ENCODE measurements around the gene ENTREP3.
"Not testable (repeated sequence)": the region's sequence is repeated elsewhere in the genome, so short reads cannot be mapped to it uniquely, and the experiment has no call there.

The ENTREP3 gene, protein sequence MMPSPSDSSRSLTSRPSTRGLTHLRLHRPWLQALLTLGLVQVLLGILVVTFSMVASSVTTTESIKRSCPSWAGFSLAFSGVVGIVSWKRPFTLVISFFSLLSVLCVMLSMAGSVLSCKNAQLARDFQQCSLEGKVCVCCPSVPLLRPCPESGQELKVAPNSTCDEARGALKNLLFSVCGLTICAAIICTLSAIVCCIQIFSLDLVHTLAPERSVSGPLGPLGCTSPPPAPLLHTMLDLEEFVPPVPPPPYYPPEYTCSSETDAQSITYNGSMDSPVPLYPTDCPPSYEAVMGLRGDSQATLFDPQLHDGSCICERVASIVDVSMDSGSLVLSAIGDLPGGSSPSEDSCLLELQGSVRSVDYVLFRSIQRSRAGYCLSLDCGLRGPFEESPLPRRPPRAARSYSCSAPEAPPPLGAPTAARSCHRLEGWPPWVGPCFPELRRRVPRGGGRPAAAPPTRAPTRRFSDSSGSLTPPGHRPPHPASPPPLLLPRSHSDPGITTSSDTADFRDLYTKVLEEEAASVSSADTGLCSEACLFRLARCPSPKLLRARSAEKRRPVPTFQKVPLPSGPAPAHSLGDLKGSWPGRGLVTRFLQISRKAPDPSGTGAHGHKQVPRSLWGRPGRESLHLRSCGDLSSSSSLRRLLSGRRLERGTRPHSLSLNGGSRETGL

DNA sequence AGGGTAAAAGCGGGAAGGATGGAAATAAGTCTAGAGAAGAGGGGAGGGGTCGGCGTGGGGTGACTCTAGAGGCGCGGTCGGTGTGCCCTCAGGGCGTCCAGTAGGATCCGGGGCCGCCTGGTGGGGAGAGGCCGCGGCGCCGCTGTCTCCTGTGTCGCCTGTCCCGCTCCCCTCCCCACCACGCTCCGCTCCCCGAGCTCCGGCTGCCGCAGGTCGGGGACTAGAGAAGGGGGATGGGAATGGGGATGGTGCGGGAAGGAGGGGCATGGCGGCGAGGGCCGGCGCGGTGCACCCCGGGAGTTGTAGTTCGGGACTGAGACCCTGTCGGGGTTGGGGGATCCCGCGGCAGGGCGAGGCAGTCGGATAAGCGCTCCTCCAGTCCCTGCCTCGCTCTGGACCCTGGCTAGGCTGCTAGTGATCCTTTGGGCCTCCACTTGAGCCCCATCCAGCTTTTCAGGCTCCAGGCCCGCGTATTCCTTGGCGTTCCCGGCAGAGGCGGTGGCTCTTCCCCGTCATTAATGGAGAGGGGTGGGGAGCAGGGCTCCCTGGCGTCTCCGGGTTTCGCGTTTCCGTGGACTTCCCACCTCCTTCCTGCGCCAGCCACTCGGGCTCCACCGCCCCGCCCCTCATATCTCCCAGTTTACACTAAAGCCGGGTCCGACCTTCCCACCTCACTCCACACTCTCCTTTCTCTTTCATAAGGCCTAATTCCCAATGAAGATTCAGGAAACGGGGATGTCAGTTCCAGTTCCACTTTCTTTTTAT is at the start of gene ENTREP3:
Gene ENTREP3 (minus strand): TSS at position 241 of the 765 bp plus-strand sequence. CDS start 606 bp downstream, outside the sequence.
- Mint-ChIP-seq H3K27me3 (no peaks in the 10 kb centered on the region), H3K9me3 (no peaks in the 10 kb centered on the region), H3K27ac (peak within 1 kb of the TSS; percentile 87), H3K36me3 (peaks cover 18 to 40% of the 10 kb centered on the region in 2 donors), H3K4me3 (peak within 1 kb of the TSS; percentile 87 to 95), H3K4me1 (peaks cover 42 to 55% of the 10 kb centered on the region in 2 donors)
- DNase-seq (peak; percentile 69), ATAC-seq (replicated peaks) (peak; percentile 70 to 76)

DNA sequence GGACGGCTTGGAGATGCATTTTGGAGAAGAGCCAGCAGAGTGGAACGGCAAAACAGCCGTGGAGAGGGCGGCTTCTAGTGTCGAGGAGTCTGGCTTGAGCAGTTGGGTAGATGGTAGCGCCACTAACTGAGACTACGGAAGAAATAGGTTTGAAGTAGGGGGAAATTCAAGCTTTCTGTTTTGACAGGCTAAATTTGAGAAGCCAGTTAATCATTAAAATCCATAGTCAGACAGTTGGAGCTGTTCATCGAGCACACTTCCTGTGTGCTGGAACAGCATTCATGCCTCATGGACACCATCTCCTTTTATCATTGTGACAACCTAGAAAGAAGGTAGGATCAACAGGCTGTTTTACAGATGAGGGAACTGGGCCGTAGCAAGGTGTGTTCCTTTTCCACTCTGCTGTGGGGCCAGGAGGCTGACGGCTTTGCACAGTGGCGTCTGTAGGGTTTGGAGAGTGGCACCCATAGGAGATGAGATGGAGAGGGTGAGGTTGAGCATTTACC is 49.3 kb upstream of the ENTREP3 start:
- no peak for DNase-seq
- Mint-ChIP-seq H3K4me3 (no peak overlapping the region), H3K27ac (no peak overlapping the region), H3K27me3 (peaks cover 0 to 7% of the 10 kb centered on the region in 2 donors), H3K4me1 (peaks cover 0 to 4% of the 10 kb centered on the region in 2 donors), H3K36me3 (peaks cover 2 to 5% of the 10 kb centered on the region in 2 donors), H3K9me3 (no peaks in the 10 kb centered on the region)
- ATAC-seq (replicated peaks), result no peak

DNA sequence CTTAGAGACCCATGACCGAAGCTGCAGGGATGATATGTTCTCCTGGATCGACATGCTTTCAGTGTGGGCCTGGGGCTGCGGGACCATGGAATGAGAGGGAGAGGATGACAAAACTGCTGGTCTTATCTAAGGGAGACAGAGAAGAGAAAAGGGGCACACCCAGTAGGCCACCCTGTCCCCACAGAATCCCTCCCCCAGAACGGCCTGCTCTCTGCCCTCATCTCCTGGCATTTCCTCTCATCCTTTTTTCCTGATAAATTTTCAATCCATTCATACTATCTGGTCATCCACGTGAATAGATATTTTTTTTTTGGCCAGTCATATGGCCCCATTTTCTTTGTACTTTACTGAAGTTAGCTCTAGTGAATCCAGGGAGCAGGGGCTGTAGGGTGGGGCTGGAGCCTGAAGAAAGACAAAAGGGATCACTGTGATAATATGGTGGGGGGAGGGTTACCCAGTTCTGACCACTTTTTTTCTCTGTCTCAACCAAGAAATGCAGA is 46.1 kb upstream of the ENTREP3 start, which contains the start of gene PKLR:
Gene PKLR (minus strand): TSS at position 97 of the 500 bp plus-strand sequence. CDS start 43 bp downstream, at position 54.
- H3K4me1 Mint-ChIP-seq, result peaks cover 0 to 10% of the 10 kb centered on the region in 2 donors
- no peaks in the 10 kb centered on the region for H3K36me3 Mint-ChIP-seq
- H3K27ac Mint-ChIP-seq, result no peak within 1 kb of the TSS
- ATAC-seq (replicated peaks), result no peak
- H3K9me3 Mint-ChIP-seq, result no peaks in the 10 kb centered on the region
- no peak for DNase-seq
- H3K4me3 Mint-ChIP-seq, result no peak within 1 kb of the TSS
- H3K27me3 Mint-ChIP-seq, result peaks cover 13 to 23% of the 10 kb centered on the region in 2 donors

DNA sequence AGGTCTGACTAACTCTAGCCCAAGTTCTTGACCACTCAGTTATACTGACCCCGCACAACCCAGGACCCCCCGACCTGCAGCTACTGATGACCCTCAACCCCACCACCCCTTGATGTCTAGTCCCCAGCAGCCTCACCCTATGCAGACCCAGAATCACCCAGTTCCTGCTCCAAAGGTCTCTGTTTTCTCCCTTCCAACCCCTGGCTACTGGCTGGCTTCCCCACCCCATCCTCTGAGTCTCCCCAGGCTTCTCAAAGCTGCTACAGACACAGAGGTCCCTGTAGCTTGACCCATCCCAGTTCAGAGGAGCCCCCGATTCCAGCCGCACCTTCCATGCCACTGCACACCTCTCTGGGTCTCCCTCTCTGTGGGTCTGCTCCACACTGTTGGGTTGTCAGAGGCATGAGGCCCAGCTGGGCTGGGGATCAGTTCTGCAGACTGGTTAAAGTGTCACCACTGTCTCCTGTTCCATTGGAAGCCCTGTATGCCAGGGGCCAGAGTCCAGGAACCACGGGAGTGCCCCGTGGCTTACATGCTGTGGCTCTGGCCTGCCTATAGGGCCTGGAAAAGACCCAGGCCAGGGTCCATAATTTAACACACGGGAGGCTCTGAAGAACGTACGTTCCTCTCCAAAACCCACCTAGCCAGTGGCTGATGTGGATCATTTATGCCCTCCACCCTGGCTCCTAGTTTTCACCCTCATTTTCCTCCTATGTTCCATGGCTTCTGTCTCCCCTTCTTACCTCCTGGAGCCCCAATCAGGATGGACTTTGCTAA is 45.5 kb upstream of the ENTREP3 start:
- peaks cover 0 to 10% of the 10 kb centered on the region in 2 donors for H3K4me1 Mint-ChIP-seq
- H3K36me3 Mint-ChIP-seq, result no peaks in the 10 kb centered on the region
- no peaks in the 10 kb centered on the region for H3K9me3 Mint-ChIP-seq
- no peak overlapping the region for H3K4me3 Mint-ChIP-seq
- ATAC-seq (replicated peaks) (no peak), DNase-seq (no peak)
- H3K27me3 Mint-ChIP-seq, result peaks cover 20 to 29% of the 10 kb centered on the region in 2 donors
- H3K27ac Mint-ChIP-seq, result no peak overlapping the region

DNA sequence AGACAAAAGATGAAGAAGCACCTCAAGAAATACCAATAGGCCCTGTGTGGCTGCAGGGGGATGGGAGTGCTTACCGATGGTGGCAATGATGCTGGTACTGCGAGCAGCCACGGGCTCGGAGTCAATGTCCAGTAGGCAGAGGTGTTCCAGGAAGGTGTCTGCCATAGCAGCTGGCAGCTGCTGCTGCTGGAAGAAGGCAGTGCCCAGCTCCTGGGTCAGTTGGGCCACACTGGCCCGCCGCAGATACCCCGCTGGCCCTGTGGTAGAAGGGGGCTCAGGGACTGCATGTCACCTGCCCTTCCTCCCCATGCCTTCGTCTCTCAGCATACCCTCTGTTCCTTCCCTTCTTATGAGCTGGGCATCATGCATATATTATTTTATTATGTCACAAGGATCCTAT is 44.7 kb upstream of the ENTREP3 start:
- Mint-ChIP-seq H3K4me3 (no peak overlapping the region), H3K9me3 (no peaks in the 10 kb centered on the region), H3K36me3 (no peaks in the 10 kb centered on the region), H3K27me3 (peaks cover 24 to 35% of the 10 kb centered on the region in 2 donors), H3K27ac (no peak overlapping the region), H3K4me1 (peaks cover under 1 to 12% of the 10 kb centered on the region in 2 donors)
- DNase-seq (no peak), ATAC-seq (replicated peaks) (no peak)

DNA sequence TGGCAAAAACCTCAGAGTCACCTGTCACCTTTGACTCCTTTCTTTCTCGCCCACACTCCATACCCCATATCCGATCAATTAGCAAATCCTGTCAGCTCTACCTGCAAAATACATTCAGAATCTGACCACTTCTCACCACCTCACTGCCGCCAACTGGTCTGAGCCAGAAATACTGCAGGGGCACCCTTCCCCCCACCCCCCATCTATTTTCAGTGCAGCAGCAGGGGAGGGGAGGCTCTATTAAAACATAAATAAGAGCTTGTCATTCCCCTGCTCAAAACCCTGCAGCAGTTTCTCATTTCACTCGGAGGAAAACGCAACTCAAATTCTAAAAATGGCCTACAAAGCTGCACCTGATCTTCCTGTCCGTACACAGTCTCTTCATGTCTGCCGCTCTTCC is 42.1 kb upstream of the ENTREP3 start:
- no peak overlapping the region for H3K27ac Mint-ChIP-seq
- no peak overlapping the region for H3K4me3 Mint-ChIP-seq
- H3K4me1 Mint-ChIP-seq, result peaks cover 7 to 14% of the 10 kb centered on the region in 2 donors
- ATAC-seq (replicated peaks) (no peak), DNase-seq (no peak)
- H3K27me3 Mint-ChIP-seq, result peaks cover 40 to 46% of the 10 kb centered on the region in 2 donors
- peaks cover 0 to 3% of the 10 kb centered on the region in 2 donors for H3K36me3 Mint-ChIP-seq
- H3K9me3 Mint-ChIP-seq, result no peaks in the 10 kb centered on the region

DNA sequence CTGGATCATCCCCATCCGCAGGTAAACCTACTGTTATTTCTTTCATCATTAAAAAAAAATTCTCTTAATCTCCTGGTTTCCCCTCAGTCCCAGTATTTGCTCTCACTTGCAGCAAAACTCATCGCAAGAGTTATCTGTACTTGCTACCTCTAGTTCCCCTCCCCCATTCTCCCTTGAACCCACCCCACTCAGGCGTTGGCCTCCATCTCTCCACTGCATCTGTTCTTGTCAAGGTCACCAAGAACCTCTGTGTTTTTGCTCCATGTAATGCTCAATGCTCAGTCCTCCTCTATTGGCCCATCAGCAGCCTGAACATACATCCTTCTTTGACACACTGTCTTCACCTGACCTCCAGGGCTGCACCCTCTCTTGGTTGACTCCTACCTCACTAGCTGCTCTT is 41.4 kb upstream of the ENTREP3 start:
- no peak for ATAC-seq (replicated peaks)
- H3K4me3 Mint-ChIP-seq, result no peak overlapping the region
- peaks cover 41 to 48% of the 10 kb centered on the region in 2 donors for H3K27me3 Mint-ChIP-seq
- H3K36me3 Mint-ChIP-seq, result peaks cover 0 to 3% of the 10 kb centered on the region in 2 donors
- DNase-seq, result no peak
- no peaks in the 10 kb centered on the region for H3K9me3 Mint-ChIP-seq
- H3K4me1 Mint-ChIP-seq, result peaks cover 7 to 14% of the 10 kb centered on the region in 2 donors
- no peak overlapping the region for H3K27ac Mint-ChIP-seq

DNA sequence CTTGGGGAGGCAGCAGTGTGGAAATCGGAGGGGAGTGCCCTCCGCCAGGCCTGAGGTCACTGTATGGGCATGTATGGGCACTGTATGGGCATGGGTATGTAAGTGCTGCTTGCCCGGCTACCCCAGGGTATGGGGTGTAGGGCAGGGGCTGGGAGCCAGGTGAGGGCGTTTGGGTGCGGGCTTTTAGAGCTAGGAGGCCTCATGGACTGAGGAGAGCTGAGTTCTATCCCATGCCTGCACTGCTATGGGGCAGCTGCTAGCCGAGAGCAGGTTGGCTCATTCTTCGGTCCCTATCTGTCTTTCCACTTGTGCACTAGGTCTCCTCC is 40.6 kb upstream of the ENTREP3 start:
- no peak for ATAC-seq (replicated peaks)
- Mint-ChIP-seq H3K27ac (no peak overlapping the region), H3K36me3 (peaks cover 0 to 3% of the 10 kb centered on the region in 2 donors), H3K4me1 (peaks cover 7 to 14% of the 10 kb centered on the region in 2 donors), H3K9me3 (no peaks in the 10 kb centered on the region), H3K27me3 (peaks cover 44 to 45% of the 10 kb centered on the region in 2 donors), H3K4me3 (peak overlapping the region in 1 of 2 donors; percentile 6)
- no peak for DNase-seq

DNA sequence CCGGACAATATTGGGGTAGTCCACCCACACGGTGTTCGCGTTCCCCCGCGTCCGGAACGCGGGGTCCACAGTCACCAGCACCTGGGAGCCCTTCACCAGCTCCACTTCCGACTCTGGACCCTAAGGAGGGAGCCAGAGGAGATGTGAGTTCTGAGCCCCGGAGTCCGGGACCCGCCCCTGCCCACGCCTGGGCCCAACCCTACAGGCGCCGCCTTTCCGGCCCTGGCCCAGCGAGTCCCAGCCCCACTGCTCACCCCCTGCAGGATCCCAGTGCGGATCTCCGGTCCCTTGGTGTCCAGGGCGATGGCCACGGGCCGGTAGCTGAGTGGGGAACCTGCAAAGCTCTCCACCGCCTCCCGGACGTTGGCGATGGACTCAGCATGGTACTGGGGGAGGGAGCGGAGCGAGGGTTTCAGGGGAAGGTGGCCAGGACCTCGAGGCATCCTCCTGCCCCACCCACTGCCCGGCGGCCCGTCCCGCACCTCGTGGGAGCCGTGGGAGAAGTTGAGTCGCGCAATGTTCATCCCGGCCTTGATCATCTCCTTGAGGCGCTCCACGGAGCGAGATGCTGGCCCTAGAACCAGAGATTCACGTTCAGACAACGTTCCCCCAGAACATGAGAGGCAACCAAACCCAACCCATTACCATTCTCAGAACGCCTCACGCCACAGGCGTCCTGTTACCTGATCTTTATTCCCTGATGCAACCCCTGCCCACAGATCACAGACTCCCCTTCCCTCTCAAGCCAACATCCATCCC is 40.1 kb upstream of the ENTREP3 start:
- Mint-ChIP-seq H3K36me3 (peaks cover 0 to 3% of the 10 kb centered on the region in 2 donors), H3K27me3 (peaks cover 46 to 47% of the 10 kb centered on the region in 2 donors), H3K27ac (no peak overlapping the region), H3K9me3 (no peaks in the 10 kb centered on the region), H3K4me1 (peaks cover 7 to 14% of the 10 kb centered on the region in 2 donors), H3K4me3 (peak overlapping the region in 1 of 2 donors; percentile 6)
- ATAC-seq (replicated peaks) (peak; percentile 31 to 39), DNase-seq (no peak)

DNA sequence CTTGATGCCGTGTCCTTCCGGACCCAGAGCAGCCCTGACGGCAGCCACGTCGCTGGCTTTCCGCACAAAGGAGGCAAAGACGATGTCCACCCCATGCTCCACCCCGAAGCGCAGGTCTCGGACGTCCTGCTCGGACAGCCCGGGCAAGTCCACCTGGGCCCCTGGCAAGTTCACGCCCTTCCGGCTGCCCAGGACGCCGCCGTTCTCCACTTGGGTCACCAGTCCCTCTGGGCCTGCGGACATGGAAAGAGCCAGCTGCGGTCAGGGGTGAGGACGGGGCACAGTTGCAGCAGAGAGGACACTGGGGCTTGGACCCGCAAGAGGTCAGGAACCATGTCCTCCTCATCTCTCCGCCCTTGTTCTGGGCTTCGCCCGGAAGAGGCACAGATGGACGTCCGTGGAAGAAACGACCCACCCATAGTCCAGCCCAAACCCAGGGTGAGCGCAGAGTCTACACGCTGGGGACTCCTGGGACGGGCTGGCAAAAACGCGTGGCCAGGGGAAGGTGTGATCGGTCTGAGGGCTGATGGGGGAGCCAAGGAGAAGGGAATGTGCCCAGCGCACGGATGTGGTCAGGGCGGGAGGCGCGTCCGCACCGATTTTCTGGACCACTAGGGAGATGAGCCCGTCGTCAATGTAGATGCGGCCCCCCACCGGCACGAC is 39.4 kb upstream of the ENTREP3 start:
- Mint-ChIP-seq H3K27me3 (peaks cover 50 to 51% of the 10 kb centered on the region in 2 donors), H3K4me1 (peaks cover 7 to 14% of the 10 kb centered on the region in 2 donors), H3K36me3 (peaks cover 0 to 3% of the 10 kb centered on the region in 2 donors), H3K4me3 (no peak overlapping the region), H3K9me3 (no peaks in the 10 kb centered on the region), H3K27ac (peak overlapping the region; percentile 22)
- ATAC-seq (replicated peaks), result no peak
- no peak for DNase-seq

DNA sequence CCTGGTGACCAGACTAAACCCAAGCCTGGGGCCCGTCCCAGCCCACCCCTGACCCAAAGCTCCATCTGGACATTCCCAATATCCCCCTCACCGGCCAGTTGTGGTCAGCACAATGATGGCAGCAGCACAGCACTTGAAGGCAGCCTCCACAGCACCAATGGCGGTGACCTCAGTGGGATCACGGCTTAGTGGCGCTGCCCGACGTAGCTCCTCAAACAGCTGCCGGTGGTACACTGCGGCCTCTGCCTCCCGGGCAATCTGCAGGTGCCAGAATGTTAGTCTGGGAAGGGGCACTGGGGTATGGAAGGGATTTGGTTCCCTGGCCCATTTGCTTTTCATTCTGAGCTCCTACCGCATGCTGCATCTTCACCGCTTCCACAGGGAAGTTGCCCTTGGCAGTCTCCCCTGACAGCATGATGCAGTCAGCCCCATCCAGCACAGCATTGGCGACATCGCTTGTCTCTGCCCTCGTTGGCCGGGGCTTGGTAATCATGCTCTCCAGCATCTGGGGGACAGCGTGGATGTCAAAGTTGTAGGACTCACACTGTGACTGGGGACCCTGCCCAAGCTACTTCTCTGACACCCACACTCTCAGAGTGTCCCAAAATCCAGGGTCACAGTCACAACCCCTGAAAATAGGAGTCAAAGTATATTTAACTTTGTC is 37.9 kb upstream of the ENTREP3 start:
- Mint-ChIP-seq H3K36me3 (peaks cover 0 to 5% of the 10 kb centered on the region in 2 donors), H3K4me1 (peaks cover 7 to 14% of the 10 kb centered on the region in 2 donors), H3K9me3 (no peaks in the 10 kb centered on the region), H3K27ac (no peak overlapping the region), H3K4me3 (no peak overlapping the region), H3K27me3 (peaks cover 50 to 51% of the 10 kb centered on the region in 2 donors)
- ATAC-seq (replicated peaks), result no peak
- DNase-seq, result no peak

DNA sequence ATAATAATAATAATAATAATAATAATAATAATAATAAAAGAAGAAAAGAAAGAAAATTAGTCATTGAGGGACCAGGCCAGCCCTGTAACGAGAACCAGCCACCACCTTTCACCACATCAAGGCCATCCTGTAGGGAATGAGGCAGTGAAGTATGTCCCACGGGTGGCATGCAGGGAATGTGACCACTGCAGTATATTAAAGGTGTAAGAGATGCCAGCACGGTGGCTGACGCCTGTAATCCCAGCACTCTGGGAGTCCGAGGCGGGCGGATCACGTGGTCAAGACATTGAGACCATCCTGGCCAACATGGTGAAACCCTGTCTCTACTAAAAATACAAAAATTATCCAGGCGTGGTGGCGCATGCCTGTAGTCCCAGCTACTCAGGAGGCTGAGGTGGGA is 35.7 kb upstream of the ENTREP3 start:
- H3K4me1 Mint-ChIP-seq; DNase-seq; H3K27ac Mint-ChIP-seq; H3K9me3 Mint-ChIP-seq; H3K36me3 Mint-ChIP-seq; ATAC-seq (replicated peaks); H3K4me3 Mint-ChIP-seq: not testable (repeated sequence)
- H3K27me3 Mint-ChIP-seq, result peaks cover 30 to 34% of the 10 kb centered on the region in 2 donors

Data from stimulated activated naive B cell treated with anti-CD40 and anti-IgM and Interleukin-4, amounts not matched to agents 10 μg/mL and 1 μg/mL and 100 μg/mL, for 72 hours (primary cell).